Transverse colon (tissue), 4 donors: ENCODE results near the gene CRKL. TPM values are rescaled to one million over a fixed set of nuclear protein-coding genes. Genes with fewer than 3 reads are reported as not detected.

Source experiments
- DNase-seq: peaks from one replicate; pipeline ENCODE4 v3.0.0-alpha.2; 2019
- H3K27ac ChIP-seq, 4 donors: fragments of 200-600 bp; sonication (generic); 2 replicates each; pipeline ENCODE4 v1.5.1; 2016 to 2018; ENCODE audit warnings: inconsistent platforms in 4 of 4
- H3K27me3 ChIP-seq: fragments of 200-600 bp; sonication (generic); 2 replicates; pipeline ENCODE4 v1.5.1; 2017; ENCODE audit warnings: inconsistent platforms
- H3K36me3 ChIP-seq, 4 donors: fragments of 200-600 bp; sonication (generic); 2 replicates each; pipeline ENCODE4 v1.5.1; 2017 to 2019; ENCODE audit warnings: inconsistent platforms in 4 of 4
- H3K4me1 ChIP-seq, 4 donors: fragments of 200-600 bp; sonication (generic); 2 replicates each; pipeline ENCODE4 v1.5.1; 2017 to 2020; ENCODE audit warnings: inconsistent platforms in 4 of 4
- H3K4me3 ChIP-seq, 4 donors: fragments of 200-600 bp; sonication (generic); 1 replicate in 1 of 4; 2 replicates in 3 of 4; pipeline versions ENCODE4 v1.5.1 to v1.6.1; 2017 to 2019; ENCODE audit warnings: inconsistent platforms in 4 of 4
- H3K9me3 ChIP-seq, 2 donors: fragments of 200-600 bp; sonication (generic); 2 replicates each; pipeline ENCODE4 v1.5.1; 2017 to 2019; ENCODE audit warnings: inconsistent platforms in 2 of 2
- CTCF ChIP-seq, 5 experiments: fragments of 200-600 bp in 3 of 5; fragments of 450-650 bp in 2 of 5; sonication (generic) in 3 of 5; IDR thresholded peaks; 1 replicate in 2 of 5; 2 replicates in 3 of 5; pipeline ENCODE4 v1.5.1; 2016 to 2017; ENCODE audit warnings: antibody characterized with exemption in 5 of 5, inconsistent platforms in 3 of 5, mild to moderate bottlenecking in 2 of 5, moderate library complexity in 1 of 5
- EP300 ChIP-seq: sonication (generic); formaldehyde crosslinking; IDR thresholded peaks from one replicate; pipeline ENCODE4 v1.6.1; 2017; ENCODE audit warnings: antibody characterized with exemption, low read depth
- POLR2A ChIP-seq: fragments of 450-650 bp; IDR thresholded peaks from one replicate; pipeline ENCODE4 v1.6.1; 2016; ENCODE audit warnings: antibody characterized with exemption, mild to moderate bottlenecking, moderate library complexity
- POLR2AphosphoS5 ChIP-seq, 3 donors: sonication (generic); formaldehyde crosslinking; IDR thresholded peaks; one replicate each; pipeline ENCODE4 v1.6.1; 2016; ENCODE audit warnings: antibody characterized with exemption in 3 of 3
- WGBS, 2 donors: methylation state at CpG; one replicate each; pipeline ENCODE4 v1.1.5; 2018; ENCODE audit warnings: low coverage in 1 of 2; 5-methylcytosine and 5-hydroxymethylcytosine counted together
- in situ Hi-C, 4 donors: fragments of 200-750 bp; cut with MboI; loops; one replicate each; pipeline versions ENCODE4 v1.15.0 to v1.15.1; 2017; ENCODE audit warnings: low sequenced_read_pairs in 3 of 4, low pct_ligation_motif_present in 1 of 4, low pct_unique_long_range_greater_than_20kb in 1 of 4
- intact Hi-C: fragments of 100-400 bp; cut with DNase I; formaldehyde crosslinking; loops from one replicate; pipeline ENCODE4 v1.15.1; 2023; ENCODE audit warnings: low total_unique reads
- total RNA-seq, 4 donors: library from RNA; depleted of rRNA; stranded (reverse); fragments of >200 nt; gene quantifications; one replicate each; pipeline ENCODE4 v1.1.0, GENCODE V29; 2016

CRKL gene
- total RNA-seq, 4 donors from 2014 or later, result 37.0 to 56.7 (median 48.6) TPM

GRCh38 chr22:20999350-21000206, 82.4 kb downstream of the CRKL start:
- peaks cover 23 to 36% (median 29%) of the 10 kb centered on the region in 4 donors for H3K4me1 ChIP-seq
- H3K4me3 ChIP-seq, result peak overlapping the region in 1 of 4 donors; percentile 89
- WGBS, 2 donors, result 93% methylated on average over 22 of the region's 27 CpGs; no CpG with 5 or more reads in 1 of the 2 donors
- in situ Hi-C loops, result no loop called here
- peak; percentile 14 for TF ChIP-seq POLR2A
- TF ChIP-seq POLR2AphosphoS5 (IDR thresholded peaks at IDR 0.05), result no peak
- peaks cover 0 to 8% (median 2%) of the 10 kb centered on the region in 4 donors for H3K36me3 ChIP-seq
- H3K27me3 ChIP-seq, result no peaks in the 10 kb centered on the region
- H3K27ac ChIP-seq, result no peak overlapping the region
- H3K9me3 ChIP-seq, result no peaks in the 10 kb centered on the region
- DNase-seq, result no peak
- intact Hi-C loops, result loop anchor here (5.0 kb wide), 1 partner anchor 277 kb away; no protein-coding TSS in a partner anchor

- no peaks in the 10 kb centered on the region for H3K27me3 ChIP-seq
- DNase-seq, result no peak
- H3K4me3 ChIP-seq, result peak overlapping the region; percentile 64 to 89 (median 76)
- intact Hi-C loops (loop anchor here (5.0 kb wide), 1 partner anchor 278 kb away; no protein-coding TSS in a partner anchor), in situ Hi-C loops (no loop called here)
- H3K9me3 ChIP-seq, result no peaks in the 10 kb centered on the region
- H3K36me3 ChIP-seq, result peaks cover 0 to 8% (median 2%) of the 10 kb centered on the region in 4 donors
- 50% methylated on average over 21 of the region's 22 CpGs; no CpG with 5 or more reads in 1 of the 2 donors for WGBS, 2 donors
- H3K4me1 ChIP-seq, result peaks cover 23 to 36% (median 29%) of the 10 kb centered on the region in 4 donors
- peak overlapping the region; percentile 93 to 99 (median 99) for H3K27ac ChIP-seq
- TF ChIP-seq POLR2AphosphoS5 (IDR thresholded peaks at IDR 0.05), result no peak
- no peak for TF ChIP-seq EP300
- no peak for TF ChIP-seq CTCF (IDR thresholded peaks at IDR 0.05)
- TF ChIP-seq POLR2A, result no peak
Observed at GRCh38 chr22:21000207-21000986, 83.2 kb downstream of the CRKL start.

- in situ Hi-C loops, result no loop called here
- no peak for DNase-seq
- Histone ChIP-seq H3K36me3 (peaks cover 0 to 8% (median 2%) of the 10 kb centered on the region in 4 donors), H3K4me1 (peaks cover 23 to 36% (median 29%) of the 10 kb centered on the region in 4 donors), H3K27ac (peak overlapping the region; percentile 93 to 99 (median 99)), H3K27me3 (no peaks in the 10 kb centered on the region), H3K9me3 (no peaks in the 10 kb centered on the region), H3K4me3 (peak overlapping the region; percentile 64 to 89 (median 76))
- intact Hi-C loops, result loop anchor here (5.0 kb wide), 1 partner anchor 279 kb away; no protein-coding TSS in a partner anchor
- TF ChIP-seq POLR2A (no peak), POLR2AphosphoS5 (IDR thresholded peaks at IDR 0.05) (no peak), CTCF (IDR thresholded peaks at IDR 0.05) (peak in 1 of 5 experiments; percentile 6), EP300 (no peak)
- WGBS, 2 donors, result 5% methylated on average over 11 of the region's 26 CpGs; no CpG with 5 or more reads in 1 of the 2 donors
Observed at GRCh38 chr22:21000987-21001600, 83.9 kb downstream of the CRKL start.

- H3K4me3 ChIP-seq, result peak within 1 kb of the TSS; percentile 64 to 89 (median 76)
- no peaks in the 10 kb centered on the region for H3K9me3 ChIP-seq
- peaks cover 0 to 8% (median 2%) of the 10 kb centered on the region in 4 donors for H3K36me3 ChIP-seq
- 1% methylated on average over 23 of the region's 83 CpGs; no CpG with 5 or more reads in 1 of the 2 donors for WGBS, 2 donors
- intact Hi-C loops (loop anchor here (5.0 kb wide), 1 partner anchor 279 kb away; no protein-coding TSS in a partner anchor), in situ Hi-C loops (no loop called here)
- peak within 1 kb of the TSS; percentile 93 to 99 (median 99) for H3K27ac ChIP-seq
- DNase-seq, result peak; percentile 97
- peak; percentile 94 for TF ChIP-seq POLR2A
- TF ChIP-seq CTCF (IDR thresholded peaks at IDR 0.05), result no peak
- peak; percentile 84 to 91 (median 86) for TF ChIP-seq POLR2AphosphoS5 (IDR thresholded peaks at IDR 0.05)
- TF ChIP-seq EP300, result peak; percentile 18
- no peaks in the 10 kb centered on the region for H3K27me3 ChIP-seq
- H3K4me1 ChIP-seq, result peaks cover 23 to 36% (median 29%) of the 10 kb centered on the region in 4 donors
Observed at GRCh38 chr22:21001601-21002325, 84.6 kb downstream of the CRKL start, which contains the start of gene THAP7. Gene THAP7, minus strand, starts transcription at chr22:21002118. Its CDS starts 207 bp downstream, at chr22:21001911.
